ENCODE measurements around the gene DDI2. TPM values are rescaled to one million over a fixed set of nuclear protein-coding genes. Genes with fewer than 3 reads are reported as not detected.

The DDI2 gene
- total and polyA plus RNA-seq, 2 donors (not counting 3 experiments of a cell fraction or from before 2014, with no cell fraction given) = 5.4 to 35.2 TPM

- H3K4me1 ChIP-seq (ENCODE audit: control insufficient read depth, extremely low read depth, insufficient read depth, low read length) = no peaks in the 10 kb centered on the region
- H3K4me2 ChIP-seq (ENCODE audit: insufficient read depth, low read length) = no peak overlapping the region
- H2AFZ ChIP-seq (ENCODE audit: low read depth, low read length) = no peak overlapping the region
- BruUV-seq (replicated peaks) = no TSS peak
- intact Hi-C loops (cut with micrococcal nuclease) = no loop called here
- dilution Hi-C loops (cut with MboI; ENCODE audit: extremely low pct_ligation_motif_present, low sequenced_read_pairs) = no loop called here
- no peak overlapping the region for H3K4me3 ChIP-seq (replicated peaks in 1 of 3; ENCODE audit: insufficient read depth in 1 of 3, low read depth in 1 of 3, low read length in 3 of 3)
- H3K9me1 ChIP-seq (replicated peaks; ENCODE audit: control insufficient read depth, extremely low read depth, insufficient read depth, low read length) = no peaks in the 10 kb centered on the region
- CTCF ChIA-PET = interaction anchor here (1.4 kb wide), 1 partner anchor 18 kb away, joined by 3 read pairs; no protein-coding TSS in a partner anchor
- H3K9me3 ChIP-seq (replicated peaks; ENCODE audit: control insufficient read depth, insufficient read depth, low read length) = no peaks in the 10 kb centered on the region
- peak; percentile 39 for DNase-seq (ENCODE audit: low read depth, low spot score)
- H3K27ac ChIP-seq (ENCODE audit: insufficient read depth, low read depth, low read length) = no peak overlapping the region
- no peak overlapping the region for H3K9ac ChIP-seq (replicated peaks; ENCODE audit: extremely low read depth, insufficient read depth, low read length)
- no peaks in the 10 kb centered on the region for H3K27me3 ChIP-seq (ENCODE audit: control insufficient read depth in 2 of 2, insufficient read depth in 2 of 2, low read length in 2 of 2)
- H3K79me2 ChIP-seq (ENCODE audit: control insufficient read depth, insufficient read depth, low read length) = peaks cover 38% of the 10 kb centered on the region
- POLR2A ChIA-PET = no interaction called here
- no peak for TF ChIP-seq EZH2 (IDR thresholded peaks at IDR 0.05; ENCODE audit: borderline replicate concordance, low read depth, low read length, severe bottlenecking)
- TF ChIP-seq CTCF (IDR thresholded peaks at IDR 0.05; ENCODE audit: extremely low read depth in 1 of 2, insufficient read depth in 1 of 2, low read depth in 1 of 2, low read length in 2 of 2) = peak; percentile 7 to 38
- H3K36me3 ChIP-seq (ENCODE audit: control insufficient read depth in 2 of 2, extremely low read depth in 1 of 2, insufficient read depth in 2 of 2, low read length in 2 of 2) = peaks cover 0 to 4% of the 10 kb centered on the region in 2 experiments
- no peak for FAIRE-seq
- H4K20me1 ChIP-seq (replicated peaks; ENCODE audit: control insufficient read depth, extremely low read depth, insufficient read depth, low read length) = peaks cover 2% of the 10 kb centered on the region
Measured at GRCh38 chr1:15702722-15703550, 85.7 kb downstream of the DDI2 start.

GRCh38 chr1:15703562-15703961 lies 86.3 kb downstream of the DDI2 start:
- DNase-seq (ENCODE audit: low read depth, low spot score) (peak; percentile 56), FAIRE-seq (peak; percentile 35)
- Histone ChIP-seq H4K20me1 (replicated peaks; ENCODE audit: control insufficient read depth, extremely low read depth, insufficient read depth, low read length) (peaks cover 2% of the 10 kb centered on the region), H3K36me3 (ENCODE audit: control insufficient read depth in 2 of 2, extremely low read depth in 1 of 2, insufficient read depth in 2 of 2, low read length in 2 of 2) (peaks cover 0 to 4% of the 10 kb centered on the region in 2 experiments), H3K4me3 (replicated peaks in 1 of 3; ENCODE audit: insufficient read depth in 1 of 3, low read depth in 1 of 3, low read length in 3 of 3) (no peak overlapping the region), H3K79me2 (ENCODE audit: control insufficient read depth, insufficient read depth, low read length) (peaks cover 37% of the 10 kb centered on the region), H3K9me1 (replicated peaks; ENCODE audit: control insufficient read depth, extremely low read depth, insufficient read depth, low read length) (no peaks in the 10 kb centered on the region), H3K9me3 (replicated peaks; ENCODE audit: control insufficient read depth, insufficient read depth, low read length) (no peaks in the 10 kb centered on the region), H2AFZ (ENCODE audit: low read depth, low read length) (no peak overlapping the region), H3K9ac (replicated peaks; ENCODE audit: extremely low read depth, insufficient read depth, low read length) (no peak overlapping the region), H3K27ac (ENCODE audit: insufficient read depth, low read depth, low read length) (peak overlapping the region; percentile 13), H3K27me3 (ENCODE audit: control insufficient read depth in 2 of 2, insufficient read depth in 2 of 2, low read length in 2 of 2) (no peaks in the 10 kb centered on the region), H3K4me1 (ENCODE audit: control insufficient read depth, extremely low read depth, insufficient read depth, low read length) (no peaks in the 10 kb centered on the region), H3K4me2 (ENCODE audit: insufficient read depth, low read length) (no peak overlapping the region)
- dilution Hi-C loops (cut with MboI; ENCODE audit: extremely low pct_ligation_motif_present, low sequenced_read_pairs) (no loop called here), intact Hi-C loops (cut with micrococcal nuclease) (no loop called here)
- CTCF ChIA-PET = interaction anchor here (0.9 kb wide), 1 partner anchor 11 kb away, joined by 3 read pairs; no protein-coding TSS in a partner anchor
- POLR2A ChIA-PET = no interaction called here
- BruUV-seq (replicated peaks) = no TSS peak
- no peak for TF ChIP-seq MAX (IDR thresholded peaks at IDR 0.05; ENCODE audit: insufficient read depth, insufficient read length)
- no peak for TF ChIP-seq EZH2 (IDR thresholded peaks at IDR 0.05; ENCODE audit: borderline replicate concordance, low read depth, low read length, severe bottlenecking)
- TF ChIP-seq GATA2 (IDR thresholded peaks at IDR 0.05; ENCODE audit: insufficient read depth, insufficient read length, low read depth, low read length) = no peak
- TF ChIP-seq JUN (IDR thresholded peaks at IDR 0.05; ENCODE audit: borderline replicate concordance, insufficient read depth, insufficient read length, low read depth) = no peak
- no peak for TF ChIP-seq POLR2A (IDR thresholded peaks at IDR 0.05; ENCODE audit: low read depth, low read length)
- TF ChIP-seq MYC (IDR thresholded peaks at IDR 0.05; ENCODE audit: low read depth, low read length) = no peak
- no peak for TF ChIP-seq CTCF (IDR thresholded peaks at IDR 0.05; ENCODE audit: extremely low read depth in 1 of 2, insufficient read depth in 1 of 2, low read depth in 1 of 2, low read length in 2 of 2)
- TF ChIP-seq POLR2AphosphoS5 (IDR thresholded peaks at IDR 0.05; ENCODE audit: insufficient read depth, low read depth, low read length) = no peak
- TF ChIP-seq FOS (IDR thresholded peaks at IDR 0.05; ENCODE audit: borderline replicate concordance, insufficient read depth, low read length) = no peak
